Tibial nerve (tissue), 4 donors: Measurements from ENCODE around the gene ENPP5. TPM values are rescaled to one million over a fixed set of nuclear protein-coding genes. Genes with fewer than 3 reads are reported as not detected.

ENCODE experiments used
- DNase-seq, 2 donors: peaks; one replicate each; pipeline ENCODE4 v3.0.0-alpha.2; 2019; ENCODE audit warnings: low spot score in 2 of 2
- H3K27ac ChIP-seq, 4 donors: fragments of 200-600 bp; sonication (generic) in 3 of 4; one replicate each; pipeline ENCODE4 v1.5.1; 2017 to 2019; ENCODE audit warnings: mild to moderate bottlenecking in 1 of 4
- H3K27me3 ChIP-seq, 2 donors: fragments of 200-600 bp; sonication (generic) in 1 of 2; one replicate each; pipeline versions ENCODE4 v1.5.1 to v1.6.0; 2017 to 2019
- H3K36me3 ChIP-seq, 3 donors: fragments of 200-600 bp; sonication (generic); one replicate each; pipeline ENCODE4 v1.5.1; 2018 to 2019
- H3K4me1 ChIP-seq, 4 donors: fragments of 200-600 bp; sonication (generic) in 3 of 4; one replicate each; pipeline ENCODE4 v1.5.1; 2017 to 2019
- H3K4me3 ChIP-seq, 4 donors: fragments of 200-600 bp; sonication (generic) in 3 of 4; one replicate each; pipeline ENCODE4 v1.5.1; 2017 to 2019; ENCODE audit warnings: mild to moderate bottlenecking in 1 of 4, moderate library complexity in 1 of 4
- H3K9me3 ChIP-seq, 4 donors: fragments of 200-600 bp; sonication (generic) in 3 of 4; one replicate each; pipeline ENCODE4 v1.5.1; 2017 to 2019
- EP300 ChIP-seq, 2 donors: sonication (generic); formaldehyde crosslinking; IDR thresholded peaks; one replicate each; pipeline ENCODE4 v1.6.1; 2017; ENCODE audit warnings: antibody characterized with exemption in 2 of 2, mild to moderate bottlenecking in 1 of 2
- POLR2A ChIP-seq, 2 donors: fragments of 450-650 bp; IDR thresholded peaks; one replicate each; pipeline ENCODE4 v1.6.1; 2017; ENCODE audit warnings: antibody characterized with exemption in 2 of 2, mild to moderate bottlenecking in 2 of 2, moderate library complexity in 2 of 2
- WGBS, 2 donors: methylation state at CpG; one replicate each; pipeline ENCODE4 v1.1.5; 2018; 5-methylcytosine and 5-hydroxymethylcytosine counted together
- total RNA-seq, 4 donors: library from RNA; depleted of rRNA; stranded (reverse); fragments of >200 nt; gene quantifications; one replicate each; pipeline ENCODE4 v1.1.0, GENCODE V29; 2016
- TF ChIP-seq, protein P1 (sequence below), 5 experiments: fragments of 200-600 bp in 3 of 5; fragments of 450-650 bp in 2 of 5; sonication (generic) in 3 of 5; IDR thresholded peaks; one replicate each; pipeline ENCODE4 v1.5.1; 2016 to 2019; ENCODE audit warnings: antibody characterized with exemption in 5 of 5, mild to moderate bottlenecking in 3 of 5, moderate library complexity in 2 of 5

The ENPP5 gene
- total RNA-seq, 4 donors from 2014 or later, result 0.30 to 2.3 (median 1.2) TPM

- H3K4me3 ChIP-seq, result no peak overlapping the region
- H3K9me3 ChIP-seq, result peaks cover 0 to 2% (median 0%) of the 10 kb centered on the region in 4 donors
- H3K27ac ChIP-seq, result no peak overlapping the region
- no peaks in the 10 kb centered on the region for H3K36me3 ChIP-seq
- no peak for DNase-seq
- WGBS, 2 donors, result 91 to 100% methylated on average over 1 of the region's 1 CpG
- H3K27me3 ChIP-seq, result no peaks in the 10 kb centered on the region
- TF ChIP-seq, protein P1, sequence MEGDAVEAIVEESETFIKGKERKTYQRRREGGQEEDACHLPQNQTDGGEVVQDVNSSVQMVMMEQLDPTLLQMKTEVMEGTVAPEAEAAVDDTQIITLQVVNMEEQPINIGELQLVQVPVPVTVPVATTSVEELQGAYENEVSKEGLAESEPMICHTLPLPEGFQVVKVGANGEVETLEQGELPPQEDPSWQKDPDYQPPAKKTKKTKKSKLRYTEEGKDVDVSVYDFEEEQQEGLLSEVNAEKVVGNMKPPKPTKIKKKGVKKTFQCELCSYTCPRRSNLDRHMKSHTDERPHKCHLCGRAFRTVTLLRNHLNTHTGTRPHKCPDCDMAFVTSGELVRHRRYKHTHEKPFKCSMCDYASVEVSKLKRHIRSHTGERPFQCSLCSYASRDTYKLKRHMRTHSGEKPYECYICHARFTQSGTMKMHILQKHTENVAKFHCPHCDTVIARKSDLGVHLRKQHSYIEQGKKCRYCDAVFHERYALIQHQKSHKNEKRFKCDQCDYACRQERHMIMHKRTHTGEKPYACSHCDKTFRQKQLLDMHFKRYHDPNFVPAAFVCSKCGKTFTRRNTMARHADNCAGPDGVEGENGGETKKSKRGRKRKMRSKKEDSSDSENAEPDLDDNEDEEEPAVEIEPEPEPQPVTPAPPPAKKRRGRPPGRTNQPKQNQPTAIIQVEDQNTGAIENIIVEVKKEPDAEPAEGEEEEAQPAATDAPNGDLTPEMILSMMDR (IDR thresholded peaks at IDR 0.05), result no peak
- TF ChIP-seq EP300 (IDR thresholded peaks at IDR 0.05) (no peak), POLR2A (IDR thresholded peaks at IDR 0.05) (no peak)
- H3K4me1 ChIP-seq, result no peaks in the 10 kb centered on the region
Measured at GRCh38 chr6:46113370-46113769, 57.4 kb downstream of the ENPP5 start.

Other genes starting within 250 kb of the ENPP5 start
- gene CLIC5, start 155.1 kb downstream of the ENPP5 start, total RNA-seq, result 10 to 100 TPM in 3 of 4 donors, 1 to 10 TPM in 1; 6.6 to 47.2 (median 34.8) TPM
- 10 to 100 TPM; 13.8 to 22.0 (median 18.9) TPM for gene ENPP4, start 41.0 kb downstream of the ENPP5 start, total RNA-seq